Loucy (cell line): Measurements from ENCODE around the gene SHPK.

ENCODE experiments used
- CTCF ChIP-seq: fragments of 200-600 bp; sonication (generic); conservative IDR thresholded peaks from 2 replicates; pipeline ENCODE4 v1.5.1; 2014; ENCODE audit warnings: mild to moderate bottlenecking, antibody characterized with exemption, low read length
- EZH2phosphoT487 ChIP-seq: fragments of 200-600 bp; IDR thresholded peaks from 2 replicates; pipeline ENCODE4 v1.6.1; 2018; ENCODE audit warnings: antibody characterized with exemption, mild to moderate bottlenecking, moderate library complexity, borderline replicate concordance

DNA sequence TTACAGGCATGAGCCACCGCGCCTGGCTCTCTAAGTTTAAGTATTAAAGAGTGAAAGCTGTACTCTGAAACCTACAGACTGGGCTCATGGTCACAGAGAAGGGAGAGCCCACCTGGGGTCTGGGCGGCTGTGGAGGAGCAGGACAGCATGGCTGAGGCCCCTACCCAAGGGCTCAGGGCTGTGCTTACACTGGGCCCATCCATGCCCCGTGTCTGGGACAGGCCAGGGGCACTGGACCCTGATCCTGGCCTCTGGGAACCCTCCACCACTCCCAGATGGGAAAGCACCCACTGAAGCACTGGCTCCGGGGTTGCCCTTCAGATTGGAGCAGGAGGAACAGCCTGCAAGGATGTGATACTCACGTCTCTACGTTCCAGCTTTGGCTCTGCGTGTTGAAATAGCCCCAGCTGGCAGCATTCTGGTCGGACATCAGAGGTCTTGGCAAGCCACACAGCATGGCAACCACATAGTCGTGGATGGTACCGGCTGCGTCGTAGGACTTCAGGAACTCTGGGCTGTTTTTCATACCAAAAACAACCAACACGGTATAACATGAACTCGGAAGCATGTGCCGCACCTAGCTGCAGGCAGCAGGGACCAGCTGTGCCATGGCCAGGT, 13.0 kb downstream of the SHPK start:
- TF ChIP-seq CTCF (no peak), EZH2phosphoT487 (no peak)
